Gastrocnemius medialis (tissue), 4 donors: ENCODE measurements around the gene SLC17A7.

ENCODE experiments used
- CTCF ChIP-seq, 5 experiments: fragments of 450-650 bp in 3 of 5; fragments of 200-600 bp in 2 of 5; sonication (generic) in 2 of 5; IDR thresholded peaks in 4 of 5; conservative IDR thresholded peaks in 1 of 5; 1 replicate in 4 of 5; 2 replicates in 1 of 5; pipeline ENCODE4 v1.5.1; 2016 to 2019; ENCODE audit warnings: antibody characterized with exemption in 5 of 5, mild to moderate bottlenecking in 3 of 5, moderate library complexity in 3 of 5
- POLR2A ChIP-seq, 2 donors: fragments of 450-650 bp; IDR thresholded peaks; one replicate each; pipeline ENCODE4 v1.6.1; 2017; ENCODE audit warnings: antibody characterized with exemption in 2 of 2, mild to moderate bottlenecking in 2 of 2, moderate library complexity in 2 of 2

GRCh38 chr19:49489601-49490167 is 48.4 kb upstream of the SLC17A7 start:
- no peak for TF ChIP-seq POLR2A (IDR thresholded peaks at IDR 0.05)
- TF ChIP-seq CTCF (IDR thresholded peaks at IDR 0.05 in 4 of 5, conservative IDR thresholded peaks at IDR 0.05 in 1 of 5) = no peak
